ENCODE data around the gene BHLHA15. TPM values are rescaled to one million over a fixed set of nuclear protein-coding genes. Genes with fewer than 3 reads are reported as not detected.

BHLHA15 gene
- total RNA-seq, 1 donor from 2014 or later = not detected

DNA sequence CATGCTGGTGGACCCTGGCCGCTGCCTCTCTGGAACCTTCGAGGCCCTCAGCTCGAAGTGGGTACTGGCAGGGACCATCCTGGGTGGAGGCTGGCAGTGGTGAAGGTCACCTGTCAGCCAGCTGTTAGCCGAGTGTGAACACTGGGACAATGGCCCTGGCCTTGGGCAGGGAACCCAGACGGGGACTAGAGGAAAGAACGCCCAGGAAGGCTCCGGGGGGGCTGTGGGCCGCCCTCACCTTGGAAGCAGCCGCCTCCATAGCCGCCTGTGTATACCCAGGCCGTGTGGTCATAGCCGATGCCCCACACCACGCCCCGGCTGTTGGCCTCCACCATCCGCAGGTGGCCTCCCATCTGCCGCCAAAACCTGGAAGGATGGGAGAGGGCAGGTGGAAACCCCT is 17.6 kb downstream of the BHLHA15 start:
- H3K9me3 Mint-ChIP-seq = no peaks in the 10 kb centered on the region

DNA sequence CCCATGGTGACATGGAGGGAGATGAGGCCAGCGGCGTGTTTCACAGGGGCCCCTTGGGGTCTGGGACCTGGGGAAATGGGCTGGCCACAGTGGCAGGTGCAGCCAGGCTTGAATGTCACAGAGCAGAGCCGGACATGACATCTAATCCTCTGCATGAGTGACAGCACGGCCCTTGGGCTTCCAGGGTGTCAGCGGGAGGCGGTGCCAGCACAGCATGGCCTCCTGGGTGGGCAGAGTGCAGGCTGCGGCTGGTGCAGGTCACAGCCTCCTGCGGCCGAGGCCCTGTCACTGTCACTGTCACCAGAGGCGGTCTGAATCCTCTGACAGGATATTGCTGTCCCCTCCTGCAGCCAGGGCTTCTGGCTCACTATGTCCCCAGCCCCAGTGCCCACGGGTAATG is 18.2 kb downstream of the BHLHA15 start:
- Mint-ChIP-seq H3K27me3 (ENCODE audit: low read depth) (no peaks in the 10 kb centered on the region), H3K4me3 (no peak overlapping the region), H3K36me3 (peaks cover 13% of the 10 kb centered on the region), H3K4me1 (no peaks in the 10 kb centered on the region), H3K27ac (no peak overlapping the region), H3K9me3 (no peaks in the 10 kb centered on the region)
- DNase-seq (ENCODE audit: low spot score in 2 of 2, unreplicated experiment in 2 of 2) = no peak
- TF ChIP-seq, protein P1, sequence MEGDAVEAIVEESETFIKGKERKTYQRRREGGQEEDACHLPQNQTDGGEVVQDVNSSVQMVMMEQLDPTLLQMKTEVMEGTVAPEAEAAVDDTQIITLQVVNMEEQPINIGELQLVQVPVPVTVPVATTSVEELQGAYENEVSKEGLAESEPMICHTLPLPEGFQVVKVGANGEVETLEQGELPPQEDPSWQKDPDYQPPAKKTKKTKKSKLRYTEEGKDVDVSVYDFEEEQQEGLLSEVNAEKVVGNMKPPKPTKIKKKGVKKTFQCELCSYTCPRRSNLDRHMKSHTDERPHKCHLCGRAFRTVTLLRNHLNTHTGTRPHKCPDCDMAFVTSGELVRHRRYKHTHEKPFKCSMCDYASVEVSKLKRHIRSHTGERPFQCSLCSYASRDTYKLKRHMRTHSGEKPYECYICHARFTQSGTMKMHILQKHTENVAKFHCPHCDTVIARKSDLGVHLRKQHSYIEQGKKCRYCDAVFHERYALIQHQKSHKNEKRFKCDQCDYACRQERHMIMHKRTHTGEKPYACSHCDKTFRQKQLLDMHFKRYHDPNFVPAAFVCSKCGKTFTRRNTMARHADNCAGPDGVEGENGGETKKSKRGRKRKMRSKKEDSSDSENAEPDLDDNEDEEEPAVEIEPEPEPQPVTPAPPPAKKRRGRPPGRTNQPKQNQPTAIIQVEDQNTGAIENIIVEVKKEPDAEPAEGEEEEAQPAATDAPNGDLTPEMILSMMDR (IDR thresholded peaks at IDR 0.05; ENCODE audit: unreplicated experiment) = no peak

More for the DNA sequence above, 17.6 kb downstream of the BHLHA15 start:
- H3K4me1 Mint-ChIP-seq = no peaks in the 10 kb centered on the region
- H3K27me3 Mint-ChIP-seq (ENCODE audit: low read depth) = no peaks in the 10 kb centered on the region
- peaks cover 12% of the 10 kb centered on the region for H3K36me3 Mint-ChIP-seq
- DNase-seq (ENCODE audit: low spot score in 2 of 2, unreplicated experiment in 2 of 2) = no peak
- TF ChIP-seq, protein P1 (IDR thresholded peaks at IDR 0.05; ENCODE audit: unreplicated experiment) = no peak
- no peak overlapping the region for H3K27ac Mint-ChIP-seq
- H3K4me3 Mint-ChIP-seq = no peak overlapping the region

DNA sequence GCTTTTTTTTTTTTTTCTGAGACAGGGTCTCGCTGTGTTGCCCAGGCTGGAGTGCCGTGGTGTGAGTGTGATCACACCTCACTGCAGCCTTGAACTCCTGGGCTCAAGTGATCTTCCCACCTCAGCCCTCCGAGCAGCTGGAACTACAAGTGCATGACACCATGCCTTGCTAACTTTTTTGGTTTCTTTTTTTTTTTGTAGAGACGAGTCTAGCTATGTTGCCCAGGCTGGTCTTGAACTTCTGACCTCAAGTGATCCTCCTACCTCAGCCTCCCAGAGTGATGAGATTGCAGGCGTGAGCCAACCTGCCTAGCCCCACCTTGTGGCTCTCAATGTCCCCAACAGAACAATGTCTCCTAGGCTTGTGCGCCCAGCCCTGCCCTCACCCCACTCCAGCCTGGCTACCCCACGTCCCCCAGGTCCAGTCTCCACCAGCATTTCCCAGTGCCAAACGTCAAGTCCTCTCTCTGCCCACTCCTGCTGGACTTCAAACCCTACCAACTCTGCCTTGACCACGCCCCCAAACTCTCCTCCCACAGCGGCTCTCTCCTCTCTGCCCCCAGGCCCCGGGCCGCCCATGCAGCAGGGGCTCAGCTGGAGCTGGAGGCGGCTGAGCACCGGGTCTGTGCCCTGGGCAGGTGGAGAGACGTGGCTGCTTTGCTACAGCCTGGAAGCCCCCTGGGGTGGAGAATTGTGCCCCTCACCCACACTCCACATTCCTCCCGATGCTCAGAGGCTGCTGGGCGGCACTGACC is 18.9 kb downstream of the BHLHA15 start:
- TF ChIP-seq, protein P1 (IDR thresholded peaks at IDR 0.05; ENCODE audit: unreplicated experiment) = no peak
- Mint-ChIP-seq H3K27me3 (ENCODE audit: low read depth) (no peaks in the 10 kb centered on the region), H3K4me1 (no peaks in the 10 kb centered on the region), H3K27ac (no peak overlapping the region), H3K9me3 (no peaks in the 10 kb centered on the region), H3K36me3 (peaks cover 16% of the 10 kb centered on the region), H3K4me3 (no peak overlapping the region)
- no peak for DNase-seq (ENCODE audit: low spot score in 2 of 2, unreplicated experiment in 2 of 2)

DNA sequence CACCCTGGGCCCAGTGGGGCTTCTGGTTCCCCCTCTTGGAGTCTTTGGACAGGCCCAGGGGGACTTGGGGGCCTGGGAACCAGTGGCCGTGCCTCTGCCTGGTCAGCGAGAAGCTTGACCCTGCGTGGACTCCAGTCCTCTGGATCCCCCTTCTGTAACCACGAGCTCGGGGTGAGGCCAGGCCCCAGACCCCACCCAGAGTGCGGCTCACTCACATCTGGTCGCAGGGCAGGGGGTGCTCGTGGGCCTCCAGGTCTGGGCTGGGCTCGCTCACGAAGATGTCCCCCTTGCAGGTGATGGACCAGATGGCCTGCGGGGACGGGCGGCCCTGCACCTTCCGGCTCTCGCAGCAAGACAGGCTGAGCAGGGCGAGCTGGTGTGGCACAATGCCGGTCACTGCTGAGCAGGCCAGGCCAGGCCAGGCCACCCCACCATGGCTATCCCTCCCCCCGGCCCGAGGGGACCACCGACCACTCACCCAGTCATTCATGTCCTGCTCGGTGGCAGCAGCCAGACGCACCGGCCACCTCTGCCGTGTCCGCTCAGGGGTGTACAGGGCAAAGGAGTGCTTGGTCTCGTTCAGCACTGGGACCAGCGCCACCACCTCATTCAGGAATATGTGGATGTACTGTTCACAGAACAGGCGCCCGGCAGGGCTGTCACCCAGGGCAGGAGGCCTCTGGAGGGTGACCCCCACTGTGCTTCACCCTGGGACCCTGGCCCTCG is 19.7 kb downstream of the BHLHA15 start:
- no peak for DNase-seq (ENCODE audit: low spot score in 2 of 2, unreplicated experiment in 2 of 2)
- TF ChIP-seq, protein P1 (IDR thresholded peaks at IDR 0.05; ENCODE audit: unreplicated experiment) = no peak
- Mint-ChIP-seq H3K4me3 (no peak overlapping the region), H3K27ac (no peak overlapping the region), H3K36me3 (peaks cover 13% of the 10 kb centered on the region), H3K9me3 (no peaks in the 10 kb centered on the region), H3K27me3 (ENCODE audit: low read depth) (no peaks in the 10 kb centered on the region), H3K4me1 (no peaks in the 10 kb centered on the region)

DNA sequence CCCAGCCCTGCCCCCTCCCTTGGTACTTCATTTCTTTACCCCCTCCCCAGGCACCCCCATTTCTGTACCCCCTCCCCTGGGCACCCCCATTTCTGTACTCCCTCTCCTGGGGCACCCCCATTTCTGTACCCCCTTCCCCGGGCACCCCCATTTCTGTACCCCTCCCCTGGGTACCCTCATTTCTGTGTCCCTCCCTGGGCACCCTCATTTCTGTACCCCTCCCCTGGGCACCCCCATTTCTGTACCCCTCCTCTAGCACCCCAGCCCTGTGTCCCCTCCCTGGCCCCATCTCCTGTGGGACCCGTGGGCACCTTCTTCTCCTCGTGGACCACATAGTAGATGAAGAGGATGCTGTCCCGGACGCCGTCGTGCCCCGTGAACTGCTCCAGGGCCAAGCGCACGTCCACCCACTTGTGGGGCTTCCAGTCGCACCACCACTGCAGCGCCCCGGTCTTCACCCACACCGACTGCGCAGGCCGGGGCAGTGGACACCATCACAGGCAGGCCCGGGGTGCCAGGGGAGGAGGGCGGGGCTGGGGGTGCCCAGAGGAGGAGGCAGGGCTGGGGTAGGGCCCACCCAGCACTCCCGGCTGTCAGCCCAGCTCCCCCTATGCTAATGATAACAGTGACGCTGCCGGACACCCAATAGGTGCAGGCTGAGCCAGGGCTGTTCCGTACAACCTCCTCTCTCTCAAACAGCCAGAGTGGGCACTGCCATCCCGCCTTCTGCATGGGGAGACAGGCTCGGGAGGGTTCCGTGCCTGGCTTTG is 20.4 kb downstream of the BHLHA15 start:
- Mint-ChIP-seq H3K4me3 (no peak overlapping the region), H3K27ac (no peak overlapping the region), H3K4me1 (no peaks in the 10 kb centered on the region), H3K27me3 (ENCODE audit: low read depth) (no peaks in the 10 kb centered on the region), H3K9me3 (no peaks in the 10 kb centered on the region), H3K36me3 (peaks cover 13% of the 10 kb centered on the region)
- TF ChIP-seq, protein P1 (IDR thresholded peaks at IDR 0.05; ENCODE audit: unreplicated experiment) = no peak
- DNase-seq (ENCODE audit: low spot score in 2 of 2, unreplicated experiment in 2 of 2) = no peak
